A549 (cell line): ENCODE results near the gene ARFIP1.

ENCODE experiments used
- CBX8 ChIP-seq: fragments of 200-600 bp; sonication (generic); IDR thresholded peaks from 2 replicates; pipeline ENCODE4 v1.6.1; 2016
- CTCF ChIP-seq: fragments of >200 bp; sonication (Bioruptor Twin); formaldehyde crosslinking; IDR thresholded peaks from 3 replicates; pipeline ENCODE4 v1.5.1; 2016
- EP300 ChIP-seq, 2 experiments: fragments of >200 bp; sonication (Bioruptor Twin); formaldehyde crosslinking; IDR thresholded peaks; 2 replicates in 1 of 2; 3 replicates in 1 of 2; pipeline ENCODE4 v1.6.1; 2016 to 2017
- ESRRA ChIP-seq: fragments of 150-350 bp; IDR thresholded peaks from 2 replicates; pipeline ENCODE4 v1.6.1; 2014; ENCODE audit warnings: mild to moderate bottlenecking, low read length, borderline replicate concordance
- FOSL2 ChIP-seq, 2 experiments: fragments of 450-650 bp in 1 of 2; fragments of >200 bp in 1 of 2; sonication (Bioruptor Twin) in 1 of 2; formaldehyde crosslinking; IDR thresholded peaks; 2 replicates each; pipeline versions ENCODE4 v1.5.0 to v1.6.1; 2016 to 2020; ENCODE audit warnings: mild to moderate bottlenecking in 1 of 2, moderate library complexity in 1 of 2
- MYC ChIP-seq: IDR thresholded peaks from 2 replicates; pipeline ENCODE4 v1.6.1; 2012; ENCODE audit warnings: mild to moderate bottlenecking, inconsistent platforms, low read length, improper control_type of control experiment, borderline replicate concordance
- NPAS2 ChIP-seq: fragments of 250-450 bp; sonication (Bioruptor Pico); IDR thresholded peaks from 2 replicates; pipeline ENCODE4 v1.8.0; 2022; ENCODE audit warnings: mild to moderate bottlenecking, moderate library complexity, borderline replicate concordance
- POLR2A ChIP-seq: IDR thresholded peaks from 2 replicates; pipeline ENCODE4 v1.6.1; 2012; ENCODE audit warnings: mild to moderate bottlenecking, low read length
- POLR2AphosphoS2 ChIP-seq: conservative IDR thresholded peaks from 2 replicates; pipeline ENCODE4 v1.6.1; 2012; ENCODE audit warnings: low read length, improper control_type of control experiment, inconsistent platforms
- REST ChIP-seq: fragments of 200-600 bp; sonication (generic); IDR thresholded peaks from 2 replicates; pipeline ENCODE4 v1.6.1; 2016; ENCODE audit warnings: antibody characterized with exemption, mild to moderate bottlenecking, moderate library complexity

- TF ChIP-seq CTCF (no peak), EP300 (IDR thresholded peaks at IDR 0.05) (no peak), POLR2A (no peak), FOSL2 (IDR thresholded peaks at IDR 0.05) (no peak), FOSL2 (CRISPR knock-in tag; IDR thresholded peaks at IDR 0.05) (no peak), ESRRA (no peak), CBX8 (no peak), POLR2AphosphoS2 (no peak), NPAS2 (no peak), MYC (no peak), REST (no peak)
Measured at GRCh38 chr4:152828122-152828521, 48.4 kb downstream of the ARFIP1 start.
